Right lobe of liver (tissue), 4 donors: Measurements from ENCODE around the gene GLP2R.

Experiments used
- POLR2A ChIP-seq: fragments of 450-650 bp; IDR thresholded peaks from one replicate; pipeline ENCODE4 v1.6.1; 2017; ENCODE audit warnings: antibody characterized with exemption, mild to moderate bottlenecking
- TF ChIP-seq, protein P1 (sequence below), 4 donors: fragments of 200-600 bp in 3 of 4; fragments of 450-650 bp in 1 of 4; IDR thresholded peaks; one replicate each; pipeline versions ENCODE4 v1.5.1 to v1.8.0; 2016 to 2022; ENCODE audit warnings: antibody characterized with exemption in 4 of 4, mild to moderate bottlenecking in 2 of 4
- donor health status: DM: no; HTN: no; CAD: no.
- donor health status: DM: no; HTN: no; CAD: no.
- donor health status: DM: no; HTN: yes; CAD: no.

DNA sequence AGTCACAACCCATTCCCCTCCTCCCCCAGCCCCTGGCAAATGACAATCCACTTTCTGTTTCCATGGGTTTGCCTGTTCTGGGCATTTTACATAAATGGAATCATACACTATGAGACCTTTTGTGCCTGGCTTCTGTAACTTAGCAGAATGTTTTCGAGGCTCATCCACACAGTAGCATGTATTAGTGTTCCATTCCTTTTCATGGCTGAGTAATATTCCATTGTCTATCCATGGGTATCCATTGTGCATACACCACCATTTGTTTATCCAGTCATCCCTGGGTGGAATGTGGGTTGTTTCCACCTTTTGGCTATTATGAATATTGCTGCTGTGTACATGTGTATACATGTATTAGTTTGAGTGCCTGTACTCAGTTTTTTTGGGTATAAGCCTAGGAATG, 113.0 kb downstream of the GLP2R start:
- TF ChIP-seq, protein P1, sequence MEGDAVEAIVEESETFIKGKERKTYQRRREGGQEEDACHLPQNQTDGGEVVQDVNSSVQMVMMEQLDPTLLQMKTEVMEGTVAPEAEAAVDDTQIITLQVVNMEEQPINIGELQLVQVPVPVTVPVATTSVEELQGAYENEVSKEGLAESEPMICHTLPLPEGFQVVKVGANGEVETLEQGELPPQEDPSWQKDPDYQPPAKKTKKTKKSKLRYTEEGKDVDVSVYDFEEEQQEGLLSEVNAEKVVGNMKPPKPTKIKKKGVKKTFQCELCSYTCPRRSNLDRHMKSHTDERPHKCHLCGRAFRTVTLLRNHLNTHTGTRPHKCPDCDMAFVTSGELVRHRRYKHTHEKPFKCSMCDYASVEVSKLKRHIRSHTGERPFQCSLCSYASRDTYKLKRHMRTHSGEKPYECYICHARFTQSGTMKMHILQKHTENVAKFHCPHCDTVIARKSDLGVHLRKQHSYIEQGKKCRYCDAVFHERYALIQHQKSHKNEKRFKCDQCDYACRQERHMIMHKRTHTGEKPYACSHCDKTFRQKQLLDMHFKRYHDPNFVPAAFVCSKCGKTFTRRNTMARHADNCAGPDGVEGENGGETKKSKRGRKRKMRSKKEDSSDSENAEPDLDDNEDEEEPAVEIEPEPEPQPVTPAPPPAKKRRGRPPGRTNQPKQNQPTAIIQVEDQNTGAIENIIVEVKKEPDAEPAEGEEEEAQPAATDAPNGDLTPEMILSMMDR (IDR thresholded peaks at IDR 0.05): no peak
- no peak for TF ChIP-seq POLR2A
